ENCODE measurements around the gene MANBA. TPM values are rescaled to one million over a fixed set of nuclear protein-coding genes. Genes with fewer than 3 reads are reported as not detected.

Gene MANBA
- total and polyA plus RNA-seq, 12 donors, result 21.5 to 84.1 (median 53.4) TPM

GRCh38 chr4:102808009-102808408, 47.2 kb upstream of the MANBA start:
- WGBS, 4 donors, result 72 to 86% (median 80%) methylated on average over 2 of the region's 2 CpGs
- peaks cover 0 to 44% of the 10 kb centered on the region in 2 donors for H3K36me3 ChIP-seq (replicated peaks in 1 of 2)

GRCh38 chr4:102807345-102807744, 46.6 kb upstream of the MANBA start:
- intact Hi-C loops (cut with DNase I), result no loop called here
- TF ChIP-seq POLR2A (IDR thresholded peaks at IDR 0.05) (no peak), CTCF (IDR thresholded peaks at IDR 0.05) (no peak)
- 75 to 89% (median 81%) methylated on average over 1 of the region's 1 CpG for WGBS, 4 donors
- no peak overlapping the region for H3K4me3 ChIP-seq
- H3K9me3 ChIP-seq (replicated peaks in 1 of 3), result no peaks in the 10 kb centered on the region
- H3K4me1 ChIP-seq (replicated peaks in 1 of 2), result peaks cover 13 to 53% of the 10 kb centered on the region in 2 donors
- H3K27ac ChIP-seq, result no peak overlapping the region
- H3K27me3 ChIP-seq, result no peaks in the 10 kb centered on the region
- peaks cover 0 to 51% of the 10 kb centered on the region in 2 donors for H3K36me3 ChIP-seq (replicated peaks in 1 of 2)
- DNase-seq, result no peak

More at GRCh38 chr4:102808009-102808408, 47.2 kb upstream of the MANBA start:
- Histone ChIP-seq H3K27ac (no peak overlapping the region), H3K27me3 (no peaks in the 10 kb centered on the region), H3K4me3 (no peak overlapping the region), H3K4me1 (replicated peaks in 1 of 2) (peaks cover 20 to 59% of the 10 kb centered on the region in 2 donors), H3K9me3 (replicated peaks in 1 of 3) (no peaks in the 10 kb centered on the region)
- intact Hi-C loops (cut with DNase I), result no loop called here
- TF ChIP-seq CTCF (IDR thresholded peaks at IDR 0.05), result no peak
- TF ChIP-seq POLR2A (IDR thresholded peaks at IDR 0.05), result no peak
- no peak for DNase-seq

- H3K4me3 ChIP-seq, result no peak overlapping the region
- no peaks in the 10 kb centered on the region for H3K9me3 ChIP-seq (replicated peaks in 1 of 3)
- WGBS, 4 donors, result 92 to 99% (median 95%) methylated on average over 2 of the region's 2 CpGs
- DNase-seq, result no peak
- no peak overlapping the region for H3K27ac ChIP-seq
- intact Hi-C loops (cut with DNase I), result no loop called here
- H3K4me1 ChIP-seq (replicated peaks in 1 of 2), result peaks cover 0 to 9% of the 10 kb centered on the region in 2 donors
- peaks cover 0 to 99% of the 10 kb centered on the region in 2 donors for H3K36me3 ChIP-seq (replicated peaks in 1 of 2)
- TF ChIP-seq CTCF (IDR thresholded peaks at IDR 0.05) (no peak), POLR2A (IDR thresholded peaks at IDR 0.05) (no peak)
- H3K27me3 ChIP-seq, result no peaks in the 10 kb centered on the region
Observed at GRCh38 chr4:102799816-102800215, 39.0 kb upstream of the MANBA start.

- DNase-seq, result no peak
- no peaks in the 10 kb centered on the region for H3K9me3 ChIP-seq (replicated peaks in 1 of 3)
- no peaks in the 10 kb centered on the region for H3K27me3 ChIP-seq
- no peak overlapping the region for H3K4me3 ChIP-seq
- no peak for TF ChIP-seq POLR2A (IDR thresholded peaks at IDR 0.05)
- intact Hi-C loops (cut with DNase I), result no loop called here
- no peaks in the 10 kb centered on the region for H3K4me1 ChIP-seq (replicated peaks in 1 of 2)
- peaks cover 0 to 54% of the 10 kb centered on the region in 2 donors for H3K36me3 ChIP-seq (replicated peaks in 1 of 2)
- WGBS, 4 donors, result 91 to 95% (median 94%) methylated on average over 2 of the region's 2 CpGs
- H3K27ac ChIP-seq, result no peak overlapping the region
Observed at GRCh38 chr4:102794999-102795398, 34.2 kb upstream of the MANBA start.

GRCh38 chr4:102792361-102792936, 31.7 kb upstream of the MANBA start:
- no peak for DNase-seq
- Histone ChIP-seq H3K36me3 (replicated peaks in 1 of 2) (peaks cover 0 to 30% of the 10 kb centered on the region in 2 donors), H3K4me1 (replicated peaks in 1 of 2) (no peaks in the 10 kb centered on the region), H3K9me3 (replicated peaks in 1 of 3) (no peaks in the 10 kb centered on the region), H3K4me3 (no peak overlapping the region), H3K27ac (no peak overlapping the region), H3K27me3 (no peaks in the 10 kb centered on the region)
- intact Hi-C loops (cut with DNase I), result no loop called here
- WGBS, 4 donors, result 81 to 94% (median 88%) methylated on average over 2 of the region's 2 CpGs
- no peak for TF ChIP-seq CTCF (IDR thresholded peaks at IDR 0.05)
- no peak for TF ChIP-seq POLR2A (IDR thresholded peaks at IDR 0.05)

Measured in adrenal gland (tissue), 12 donors.